GM13977 (cell line): Measurements from ENCODE around the gene FRAS1.

Experiments
- DNase-seq: peaks from one replicate; pipeline ENCODE4 v3.0.0; 2012; ENCODE audit warnings: low spot score
- in situ Hi-C: fragments of 300-500 bp; cut with MboI; formaldehyde crosslinking; loops from one replicate; pipeline ENCODE4 v1.12.0; 2022; ENCODE audit warnings: low sequenced_read_pairs, low pct_unique_long_range_greater_than_20kb, mixed read lengths, inconsistent platforms; ENCODE audit not compliant: unreplicated experiment
- TF ChIP-seq, protein P1 (sequence below): IDR thresholded peaks from 2 replicates; pipeline ENCODE4 v1.5.1; 2012; ENCODE audit warnings: mild to moderate bottlenecking, control low read depth; ENCODE audit not compliant: insufficient read depth; ENCODE audit errors: extremely low read depth, missing control alignments

Gene FRAS1

DNA sequence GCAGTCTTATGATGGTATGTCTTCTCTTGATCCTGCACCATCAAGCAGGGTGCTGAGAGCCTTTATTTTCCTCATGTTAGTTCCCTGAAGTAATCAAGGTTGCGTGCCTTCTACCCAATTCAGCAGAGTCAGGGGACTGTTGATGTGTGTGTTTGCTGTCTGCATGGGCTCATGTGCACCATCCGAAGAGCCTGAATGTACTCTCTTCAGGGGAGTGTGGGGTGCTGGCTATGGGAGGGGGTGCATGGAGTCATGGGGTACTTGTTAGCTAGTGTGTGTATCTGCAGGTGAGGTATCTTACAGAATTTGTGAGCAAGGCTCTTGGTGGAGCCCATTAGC lies 340.1 kb downstream of the FRAS1 start:
- in situ Hi-C loops = no loop called here
- TF ChIP-seq, protein P1, sequence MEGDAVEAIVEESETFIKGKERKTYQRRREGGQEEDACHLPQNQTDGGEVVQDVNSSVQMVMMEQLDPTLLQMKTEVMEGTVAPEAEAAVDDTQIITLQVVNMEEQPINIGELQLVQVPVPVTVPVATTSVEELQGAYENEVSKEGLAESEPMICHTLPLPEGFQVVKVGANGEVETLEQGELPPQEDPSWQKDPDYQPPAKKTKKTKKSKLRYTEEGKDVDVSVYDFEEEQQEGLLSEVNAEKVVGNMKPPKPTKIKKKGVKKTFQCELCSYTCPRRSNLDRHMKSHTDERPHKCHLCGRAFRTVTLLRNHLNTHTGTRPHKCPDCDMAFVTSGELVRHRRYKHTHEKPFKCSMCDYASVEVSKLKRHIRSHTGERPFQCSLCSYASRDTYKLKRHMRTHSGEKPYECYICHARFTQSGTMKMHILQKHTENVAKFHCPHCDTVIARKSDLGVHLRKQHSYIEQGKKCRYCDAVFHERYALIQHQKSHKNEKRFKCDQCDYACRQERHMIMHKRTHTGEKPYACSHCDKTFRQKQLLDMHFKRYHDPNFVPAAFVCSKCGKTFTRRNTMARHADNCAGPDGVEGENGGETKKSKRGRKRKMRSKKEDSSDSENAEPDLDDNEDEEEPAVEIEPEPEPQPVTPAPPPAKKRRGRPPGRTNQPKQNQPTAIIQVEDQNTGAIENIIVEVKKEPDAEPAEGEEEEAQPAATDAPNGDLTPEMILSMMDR = no peak
- DNase-seq = no peak

GRCh38 chr4:78409612-78410202 lies 352.6 kb downstream of the FRAS1 start:
- TF ChIP-seq, protein P1 = no peak
- in situ Hi-C loops = no loop called here
- no peak for DNase-seq

- no peak for DNase-seq
- TF ChIP-seq, protein P1 = no peak
- in situ Hi-C loops = no loop called here
Observed at GRCh38 chr4:78410225-78410624, 353.1 kb downstream of the FRAS1 start.

DNA sequence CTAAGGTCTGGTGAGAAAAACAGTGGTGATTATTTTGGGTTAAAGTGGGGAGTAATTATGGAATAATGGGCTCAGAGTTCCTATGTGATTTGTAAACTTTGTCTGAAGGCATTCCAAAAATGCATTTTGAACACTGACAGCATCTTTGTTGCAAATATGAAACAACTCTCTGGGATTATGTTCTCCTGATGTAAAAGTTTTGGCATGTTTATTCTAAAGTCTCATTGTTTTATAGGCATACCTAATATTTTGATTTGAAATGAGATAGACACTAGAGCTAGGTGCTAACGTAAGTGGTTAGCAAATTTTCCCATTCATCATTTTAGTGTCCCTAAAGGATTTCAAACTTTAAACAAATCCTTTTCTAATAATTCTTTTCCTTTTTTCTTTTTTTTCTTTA lies 353.6 kb downstream of the FRAS1 start:
- in situ Hi-C loops = no loop called here
- no peak for DNase-seq
- TF ChIP-seq, protein P1 = no peak

DNA sequence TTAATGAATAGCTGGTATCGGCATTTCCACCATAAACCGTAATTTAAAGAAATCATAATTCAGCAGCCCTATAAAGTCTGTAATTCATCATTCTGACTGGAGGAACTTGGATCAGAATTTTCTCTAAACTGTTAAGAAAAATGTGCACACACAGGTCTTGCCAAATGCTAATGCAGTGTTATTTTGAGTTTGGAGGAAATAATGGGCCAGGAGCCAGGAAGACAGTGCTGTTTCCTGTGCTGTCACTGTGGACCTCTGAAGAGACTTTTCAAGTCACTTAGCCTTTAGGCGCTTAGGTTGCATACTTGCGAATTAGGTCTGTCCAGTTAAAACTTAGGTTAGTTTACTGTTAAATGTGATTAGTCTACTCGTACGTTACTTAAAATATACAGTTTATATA lies 357.0 kb downstream of the FRAS1 start:
- in situ Hi-C loops = no loop called here
- TF ChIP-seq, protein P1 = no peak
- no peak for DNase-seq

DNA sequence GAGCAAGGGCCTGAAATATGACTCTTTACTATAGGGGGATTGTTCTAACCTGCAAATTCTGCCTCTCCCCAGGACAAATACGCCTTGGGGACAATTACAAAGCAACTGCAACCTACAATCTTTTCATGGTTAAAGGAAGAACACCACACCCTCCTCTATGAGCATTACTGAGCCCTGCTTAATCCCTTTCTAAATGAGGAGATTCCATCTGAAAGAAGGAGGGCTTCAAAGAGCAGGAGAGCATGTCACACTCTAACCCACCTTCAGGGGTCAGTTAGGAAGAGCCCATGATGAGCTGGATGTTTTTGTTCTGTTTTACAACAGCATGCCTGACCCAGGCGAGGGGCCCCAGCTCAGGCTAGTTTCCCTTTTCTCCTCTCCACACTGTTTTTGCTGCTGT lies 360.5 kb downstream of the FRAS1 start:
- in situ Hi-C loops = no loop called here
- DNase-seq = no peak
- TF ChIP-seq, protein P1 = no peak

GRCh38 chr4:78418406-78418805 lies 361.3 kb downstream of the FRAS1 start:
- in situ Hi-C loops = no loop called here
- TF ChIP-seq, protein P1 = no peak
- no peak for DNase-seq
